Measurements from ENCODE around the gene ARSJ. TPM values are rescaled to one million over a fixed set of nuclear protein-coding genes. Genes with fewer than 3 reads are reported as not detected.

ARSJ gene
- total RNA-seq, 4 donors from 2014 or later: 1.8 to 5.2 (median 2.8) TPM

DNA sequence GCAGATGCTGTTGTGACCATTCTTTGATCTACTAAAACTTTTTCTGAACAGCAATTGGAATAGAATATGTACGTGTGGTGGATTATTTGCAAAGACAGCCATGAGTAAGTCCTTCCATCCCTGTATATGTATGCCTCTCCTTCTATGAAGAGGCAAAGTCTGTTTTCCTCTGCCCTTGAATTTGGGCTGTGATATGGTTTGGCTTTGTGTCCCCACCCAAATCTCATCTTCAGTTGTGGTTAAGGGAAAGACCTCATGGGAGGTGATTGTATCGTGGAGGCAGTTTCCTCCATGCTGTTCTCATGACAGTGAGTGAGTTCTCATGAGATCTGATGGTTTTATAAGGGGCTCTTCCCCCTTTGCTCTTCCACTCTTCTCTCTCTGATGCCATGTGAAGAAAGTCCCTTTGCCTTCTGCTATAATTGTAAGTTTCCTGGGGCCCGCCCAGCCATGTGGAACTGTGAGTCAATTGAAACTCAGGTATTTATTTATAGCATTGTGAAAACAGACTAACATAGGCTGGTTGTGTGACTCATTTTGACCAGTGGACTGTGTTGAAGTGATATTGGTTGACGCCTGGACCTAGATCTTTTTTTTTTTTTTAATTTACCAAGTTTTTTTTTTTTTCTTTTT, 109.6 kb downstream of the ARSJ start:
- Histone ChIP-seq H3K27ac (no peak overlapping the region), H3K27me3 (no peaks in the 10 kb centered on the region), H3K9me3 (no peaks in the 10 kb centered on the region), H3K4me3 (no peak overlapping the region), H3K36me3 (no peaks in the 10 kb centered on the region), H3K4me1 (no peaks in the 10 kb centered on the region)
- TF ChIP-seq EP300 (IDR thresholded peaks at IDR 0.05; ENCODE audit: low read depth) (no peak), POLR2AphosphoS5 (IDR thresholded peaks at IDR 0.05) (no peak), POLR2A (IDR thresholded peaks at IDR 0.05) (no peak)
- TF ChIP-seq, protein P1, sequence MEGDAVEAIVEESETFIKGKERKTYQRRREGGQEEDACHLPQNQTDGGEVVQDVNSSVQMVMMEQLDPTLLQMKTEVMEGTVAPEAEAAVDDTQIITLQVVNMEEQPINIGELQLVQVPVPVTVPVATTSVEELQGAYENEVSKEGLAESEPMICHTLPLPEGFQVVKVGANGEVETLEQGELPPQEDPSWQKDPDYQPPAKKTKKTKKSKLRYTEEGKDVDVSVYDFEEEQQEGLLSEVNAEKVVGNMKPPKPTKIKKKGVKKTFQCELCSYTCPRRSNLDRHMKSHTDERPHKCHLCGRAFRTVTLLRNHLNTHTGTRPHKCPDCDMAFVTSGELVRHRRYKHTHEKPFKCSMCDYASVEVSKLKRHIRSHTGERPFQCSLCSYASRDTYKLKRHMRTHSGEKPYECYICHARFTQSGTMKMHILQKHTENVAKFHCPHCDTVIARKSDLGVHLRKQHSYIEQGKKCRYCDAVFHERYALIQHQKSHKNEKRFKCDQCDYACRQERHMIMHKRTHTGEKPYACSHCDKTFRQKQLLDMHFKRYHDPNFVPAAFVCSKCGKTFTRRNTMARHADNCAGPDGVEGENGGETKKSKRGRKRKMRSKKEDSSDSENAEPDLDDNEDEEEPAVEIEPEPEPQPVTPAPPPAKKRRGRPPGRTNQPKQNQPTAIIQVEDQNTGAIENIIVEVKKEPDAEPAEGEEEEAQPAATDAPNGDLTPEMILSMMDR (IDR thresholded peaks at IDR 0.05): no peak
- in situ Hi-C loops (cut with MboI; ENCODE audit: low pct_ligation_motif_present in 1 of 4, low pct_unique_long_range_greater_than_20kb in 1 of 4, low sequenced_read_pairs in 3 of 4): no loop called here
- intact Hi-C loops (cut with DNase I; ENCODE audit: low total_unique reads): no loop called here
- WGBS, 2 donors (ENCODE audit: low coverage in 1 of 2): 74 to 93% methylated on average over 4 of the region's 4 CpGs
- DNase-seq: no peak

- no peaks in the 10 kb centered on the region for H3K27me3 ChIP-seq
- in situ Hi-C loops (cut with MboI; ENCODE audit: low pct_ligation_motif_present in 1 of 4, low pct_unique_long_range_greater_than_20kb in 1 of 4, low sequenced_read_pairs in 3 of 4): no loop called here
- H3K27ac ChIP-seq: no peak overlapping the region
- H3K36me3 ChIP-seq: no peaks in the 10 kb centered on the region
- H3K4me3 ChIP-seq: no peak overlapping the region
- no peaks in the 10 kb centered on the region for H3K4me1 ChIP-seq
- intact Hi-C loops (cut with DNase I; ENCODE audit: low total_unique reads): no loop called here
- no peak for DNase-seq
- WGBS, 2 donors (ENCODE audit: low coverage in 1 of 2): 49 to 94% methylated on average over 2 of the region's 2 CpGs
- TF ChIP-seq POLR2A (IDR thresholded peaks at IDR 0.05) (no peak), POLR2AphosphoS5 (IDR thresholded peaks at IDR 0.05) (no peak), EP300 (IDR thresholded peaks at IDR 0.05; ENCODE audit: low read depth) (no peak)
- TF ChIP-seq, protein P1 (IDR thresholded peaks at IDR 0.05): no peak
- no peaks in the 10 kb centered on the region for H3K9me3 ChIP-seq
These were observed 112.8 kb downstream of the ARSJ start for GRCh38 chr4:113866611-113867010.

DNA sequence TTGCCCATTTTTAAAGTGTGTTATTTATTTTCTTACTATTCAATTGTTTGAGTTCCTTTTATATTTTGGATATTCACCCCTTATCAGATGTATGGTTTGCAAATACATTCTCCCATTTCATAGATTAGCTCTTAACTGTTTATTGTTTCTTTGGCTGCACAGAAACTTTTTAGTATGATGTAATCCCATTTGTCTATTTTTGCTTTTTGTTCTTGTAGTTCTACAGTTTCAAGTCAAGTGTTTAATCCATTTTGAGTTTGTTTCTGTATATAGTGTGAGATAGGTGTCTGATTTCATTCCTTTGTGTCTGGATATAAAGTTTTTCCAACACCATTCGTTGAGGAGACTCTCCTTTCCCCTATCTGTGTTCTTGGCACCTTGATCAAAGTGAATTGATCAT, 120.5 kb downstream of the ARSJ start:
- H3K36me3 ChIP-seq: no peaks in the 10 kb centered on the region
- TF ChIP-seq POLR2A (IDR thresholded peaks at IDR 0.05): no peak
- no peak for TF ChIP-seq EP300 (IDR thresholded peaks at IDR 0.05; ENCODE audit: low read depth)
- TF ChIP-seq, protein P1 (IDR thresholded peaks at IDR 0.05): no peak
- TF ChIP-seq POLR2AphosphoS5 (IDR thresholded peaks at IDR 0.05): no peak
- no peak overlapping the region for H3K27ac ChIP-seq
- no peaks in the 10 kb centered on the region for H3K9me3 ChIP-seq
- WGBS, 2 donors (ENCODE audit: low coverage in 1 of 2): 38 to 50% methylated on average over 1 of the region's 1 CpG
- DNase-seq: no peak
- no peaks in the 10 kb centered on the region for H3K4me1 ChIP-seq
- no peak overlapping the region for H3K4me3 ChIP-seq
- in situ Hi-C loops (cut with MboI; ENCODE audit: low pct_ligation_motif_present in 1 of 4, low pct_unique_long_range_greater_than_20kb in 1 of 4, low sequenced_read_pairs in 3 of 4) (no loop called here), intact Hi-C loops (cut with DNase I; ENCODE audit: low total_unique reads) (no loop called here)
- no peaks in the 10 kb centered on the region for H3K27me3 ChIP-seq

GRCh38 chr4:113851816-113852215, 127.6 kb downstream of the ARSJ start:
- in situ Hi-C loops (cut with MboI; ENCODE audit: low pct_ligation_motif_present in 1 of 4, low pct_unique_long_range_greater_than_20kb in 1 of 4, low sequenced_read_pairs in 3 of 4): no loop called here
- no peak for DNase-seq
- 90 to 95% methylated on average over 2 to 5 of the region's 5 CpGs for WGBS, 2 donors (ENCODE audit: low coverage in 1 of 2)
- Histone ChIP-seq H3K27me3 (no peaks in the 10 kb centered on the region), H3K4me1 (no peaks in the 10 kb centered on the region), H3K27ac (no peak overlapping the region), H3K4me3 (no peak overlapping the region), H3K9me3 (no peaks in the 10 kb centered on the region), H3K36me3 (no peaks in the 10 kb centered on the region)
- TF ChIP-seq, protein P1 (IDR thresholded peaks at IDR 0.05): no peak
- TF ChIP-seq POLR2A (IDR thresholded peaks at IDR 0.05) (no peak), EP300 (IDR thresholded peaks at IDR 0.05; ENCODE audit: low read depth) (no peak), POLR2AphosphoS5 (IDR thresholded peaks at IDR 0.05) (no peak)
- intact Hi-C loops (cut with DNase I; ENCODE audit: low total_unique reads): no loop called here

Other genes starting within 250 kb of the ARSJ start
- gene CAMK2D, start 217.9 kb downstream of the ARSJ start, total RNA-seq: 100 to 1,000 TPM in 2 of 4 donors, 10 to 100 TPM in 2; 54.5 to 107 (median 84.7) TPM